HPDE6-E6E7 (cell line): Measurements from ENCODE around the gene LTB4R2.
"Not testable (repeated sequence)": the region's sequence is repeated elsewhere in the genome, so short reads cannot be mapped to it uniquely, and the experiment has no call there.

ENCODE experiments used
- DNase-seq: peaks from one replicate; pipeline ENCODE4 v3.0.0; 2011; ENCODE audit warnings: missing footprints; ENCODE audit errors: extremely low spot score

Gene LTB4R2

DNA sequence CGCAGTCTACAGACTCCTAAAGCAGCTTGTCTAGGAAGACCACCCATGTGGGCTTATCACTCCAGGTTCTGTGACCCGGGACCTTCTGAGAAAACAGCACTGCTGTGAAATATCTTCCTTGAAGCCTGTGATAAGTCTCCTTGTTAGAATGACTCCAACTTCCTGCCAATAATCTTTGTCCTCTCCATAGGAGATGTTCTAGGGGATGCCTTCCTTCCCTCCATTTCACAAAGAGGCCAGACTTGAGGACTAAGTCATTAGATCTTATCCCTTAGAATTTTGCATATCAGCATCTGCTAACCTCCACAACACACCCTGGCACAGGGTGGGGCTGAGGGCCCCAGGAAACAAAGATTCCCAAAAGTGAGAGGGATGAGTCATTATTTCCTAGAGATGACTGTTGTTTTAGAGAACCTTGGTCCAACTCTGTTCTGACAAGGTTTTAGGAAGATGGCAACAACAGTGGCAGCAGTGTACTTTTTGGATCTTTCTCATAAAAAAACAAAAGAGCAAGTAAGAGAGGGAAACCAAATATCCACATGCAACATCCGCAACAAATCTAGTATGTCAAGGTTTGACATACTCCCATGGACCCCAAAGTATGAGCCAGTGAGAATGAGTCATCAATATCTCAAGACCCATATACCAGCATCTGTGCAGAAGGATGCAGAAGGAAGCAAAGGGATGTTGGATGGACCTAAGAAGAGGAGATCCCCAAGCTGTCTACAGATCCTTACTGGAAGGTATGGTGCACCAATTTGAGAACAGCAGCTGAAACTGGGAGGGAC is 7.4 kb downstream of the LTB4R2 start:
- no peak for DNase-seq

DNA sequence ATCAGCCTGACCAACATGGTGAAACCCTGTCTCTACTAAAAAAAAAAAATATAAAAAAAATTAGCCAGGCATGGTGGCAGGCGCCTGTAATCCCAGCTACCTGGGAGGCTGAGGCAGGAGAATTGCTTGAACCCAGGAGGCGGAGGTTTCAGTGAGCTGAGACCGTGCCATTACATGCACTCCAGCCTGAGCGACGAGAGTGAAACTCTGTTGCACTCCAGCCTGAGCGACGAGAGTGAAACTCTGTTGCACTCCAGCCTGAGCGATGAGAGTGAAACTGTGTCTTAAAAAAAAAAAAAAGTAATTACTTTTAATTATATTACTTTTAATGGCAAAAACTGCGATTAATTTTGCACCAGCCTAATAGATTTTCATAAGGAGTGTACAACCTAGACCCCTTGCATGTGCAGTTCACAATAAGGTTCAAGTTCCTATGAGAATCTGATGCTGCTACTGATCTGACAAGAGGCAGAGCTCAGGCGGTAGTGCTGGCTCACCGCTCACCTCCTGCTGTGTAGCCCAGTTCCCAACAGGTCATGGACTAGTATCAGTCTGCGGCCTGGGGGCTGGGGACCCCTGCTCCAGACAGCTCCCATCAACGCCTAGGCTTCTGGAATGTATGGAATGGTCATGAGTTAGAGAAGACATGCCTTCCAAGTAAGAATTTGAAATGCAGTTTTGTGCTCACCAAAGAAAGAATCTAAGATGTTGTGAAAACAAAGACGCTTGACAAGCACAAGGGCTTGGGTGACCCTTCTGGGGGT is 11.5 kb downstream of the LTB4R2 start:
- DNase-seq: no peak

DNA sequence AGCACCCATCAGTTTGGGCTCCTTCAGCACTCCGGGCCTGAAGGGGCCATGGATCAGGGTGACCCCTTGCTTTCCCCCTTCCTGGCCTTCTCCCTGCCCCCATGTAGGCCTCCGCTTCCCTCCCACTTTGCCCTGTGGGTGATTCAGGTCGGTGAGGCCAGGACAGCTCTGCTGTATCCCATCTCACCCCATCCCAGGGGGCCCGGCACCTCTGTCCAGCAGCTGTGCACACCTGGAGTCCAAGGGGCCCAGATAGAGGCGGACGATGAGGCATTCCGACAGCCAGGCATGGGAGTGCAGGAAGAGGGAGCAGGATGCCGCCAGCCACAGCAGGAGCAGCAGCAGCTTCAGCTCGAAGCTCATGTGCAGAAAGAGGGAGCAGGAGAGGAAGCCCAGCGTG is 12.7 kb downstream of the LTB4R2 start:
- no peak for DNase-seq

DNA sequence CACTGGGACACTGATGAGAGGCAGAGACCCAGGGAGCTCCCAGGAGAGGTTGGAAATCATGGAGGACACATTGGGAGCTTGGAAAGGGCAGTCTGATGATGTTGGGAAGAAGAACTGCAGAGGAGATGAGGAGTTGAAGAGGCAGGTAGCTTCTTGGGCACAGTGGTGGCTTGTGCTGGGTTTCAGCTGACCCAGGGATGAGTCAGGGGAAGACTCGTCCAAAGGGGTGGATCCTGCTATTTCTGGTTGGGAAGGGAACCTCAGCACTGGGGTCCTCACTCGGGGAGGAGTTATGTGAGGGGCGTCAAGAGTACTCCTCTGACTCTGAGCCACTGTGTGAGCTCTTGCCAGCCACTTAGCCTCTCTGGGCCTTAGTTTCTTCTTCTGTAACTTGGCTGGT is 13.4 kb downstream of the LTB4R2 start:
- no peak for DNase-seq

DNA sequence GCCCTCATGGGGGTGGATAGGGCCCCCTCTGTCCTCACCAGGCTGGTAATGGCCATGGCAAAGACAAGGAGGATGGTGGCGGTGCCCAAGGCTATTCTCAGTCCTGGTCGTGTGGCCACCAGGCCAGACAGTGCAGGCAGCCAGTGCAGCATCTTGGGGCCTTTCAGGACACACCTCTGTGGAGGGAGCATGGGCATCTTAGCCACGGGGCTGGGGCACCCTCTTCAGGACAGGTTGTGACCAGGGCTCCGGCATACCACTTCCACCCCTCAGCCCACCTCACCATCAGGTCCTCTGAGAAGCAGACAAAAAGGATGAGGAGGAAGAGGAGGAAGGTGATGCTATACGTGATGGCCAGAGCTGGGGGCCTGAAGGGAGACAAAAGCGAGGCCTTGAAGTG is 14.1 kb downstream of the LTB4R2 start:
- no peak for DNase-seq

DNA sequence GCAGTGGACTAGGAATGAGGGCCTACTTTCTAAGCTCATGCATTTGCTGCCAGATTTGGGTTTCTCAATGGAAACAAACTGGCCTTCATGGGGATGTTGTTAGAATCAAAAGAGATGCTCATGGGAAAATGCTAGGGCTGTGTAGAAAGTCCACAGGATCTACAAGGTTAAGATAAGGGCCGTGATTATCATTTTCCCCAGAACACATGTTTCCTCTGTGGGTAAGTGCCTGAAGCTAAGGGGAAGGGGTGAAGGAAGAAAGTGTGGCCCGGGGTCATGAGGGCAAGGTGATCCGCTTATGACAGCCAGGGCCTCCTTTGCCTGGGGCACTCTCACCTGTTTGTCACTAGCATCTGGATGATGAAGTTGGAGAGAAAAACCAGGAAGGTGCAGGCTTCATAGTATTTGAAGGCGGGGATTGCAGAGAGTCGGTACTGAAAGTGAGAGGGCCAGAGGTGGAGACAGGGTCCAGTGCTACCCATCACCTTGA is 15.1 kb downstream of the LTB4R2 start:
- no peak for DNase-seq

DNA sequence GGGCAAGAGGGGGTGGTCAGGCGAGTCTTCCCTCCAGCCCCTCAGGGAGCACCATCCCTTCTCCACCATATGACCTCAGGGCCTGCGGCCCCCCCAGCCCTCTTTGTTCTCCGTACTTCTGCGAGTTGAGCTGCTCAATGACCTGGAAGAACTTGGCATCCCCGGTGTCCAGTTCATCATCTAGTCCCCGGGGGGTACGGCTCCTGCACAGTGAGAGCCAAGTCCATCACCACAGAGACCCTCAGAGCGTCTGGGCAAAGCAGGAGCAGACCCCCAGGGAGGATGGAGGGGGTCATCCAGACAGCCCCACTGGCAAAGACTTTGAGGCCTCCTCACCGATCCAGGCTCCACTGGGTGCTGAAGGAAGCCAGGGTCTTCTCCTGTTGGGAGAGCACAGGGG is 16.0 kb downstream of the LTB4R2 start:
- no peak for DNase-seq

DNA sequence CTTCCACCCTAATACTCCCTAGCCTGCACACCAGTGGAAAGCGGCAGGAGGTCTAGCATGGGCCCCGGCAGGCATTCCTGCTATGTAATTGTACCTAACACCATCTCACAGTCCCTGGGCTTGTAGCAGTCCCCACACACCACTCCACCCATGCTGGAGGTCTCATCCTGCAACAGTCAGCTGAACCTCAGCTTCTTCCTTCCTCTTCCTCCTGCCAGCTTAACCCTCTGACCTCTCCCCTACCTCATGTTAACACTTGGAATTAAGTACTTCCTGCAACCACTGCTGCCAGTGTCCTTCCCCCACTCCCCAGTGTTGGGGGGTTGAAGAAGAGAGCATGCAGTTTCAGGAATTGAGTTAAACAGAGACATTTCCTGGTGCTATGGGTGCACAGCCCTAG is 17.4 kb downstream of the LTB4R2 start:
- no peak for DNase-seq

DNA sequence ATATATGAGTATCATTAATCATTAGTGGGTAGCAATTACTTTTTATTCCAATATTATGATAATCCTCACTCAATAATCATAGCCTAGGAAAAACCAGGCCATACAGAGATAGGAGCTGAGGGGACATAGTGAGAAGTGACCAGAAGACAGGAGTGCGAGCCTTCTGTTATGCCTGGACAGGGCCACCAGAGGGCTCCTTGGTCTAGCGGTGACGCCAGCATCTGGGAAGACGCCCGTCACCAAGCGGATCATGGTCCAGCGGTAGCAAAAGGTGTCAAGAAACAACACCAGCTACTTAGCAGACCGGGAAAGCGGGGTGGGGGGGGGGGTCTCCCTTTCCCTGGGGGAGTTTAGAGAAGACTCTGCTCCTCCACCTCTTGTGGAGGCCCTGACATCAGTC is 18.0 kb downstream of the LTB4R2 start:
- not testable (repeated sequence) for DNase-seq

DNA sequence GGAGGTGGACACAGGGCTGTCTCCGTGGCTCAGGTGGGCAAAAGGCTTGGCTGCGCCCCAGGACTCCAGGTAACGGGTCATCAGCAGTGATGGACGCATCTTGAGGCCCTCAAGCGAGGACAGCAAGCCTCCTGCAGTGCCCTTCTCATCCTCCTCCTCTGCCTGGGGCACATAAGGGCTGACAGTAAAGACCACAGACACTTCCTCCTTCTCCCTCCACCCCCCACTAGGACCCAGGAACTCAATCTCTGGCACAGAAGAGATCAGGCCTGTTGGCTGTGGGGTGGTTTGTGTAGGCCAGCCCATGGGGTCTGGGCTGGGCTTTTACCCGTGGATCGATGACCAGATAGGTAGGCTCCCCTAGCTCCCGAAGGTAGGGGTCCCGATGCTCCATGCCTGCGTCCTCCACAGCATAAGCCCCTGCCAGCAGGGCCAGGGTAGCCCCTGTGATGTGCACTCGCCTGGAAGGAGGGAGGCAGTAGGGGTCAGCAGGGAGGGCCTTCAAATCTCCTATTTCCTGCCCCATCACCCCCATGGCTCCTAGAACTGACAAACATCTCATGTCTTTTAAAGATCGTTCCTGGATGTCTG is 19.2 kb downstream of the LTB4R2 start:
- no peak for DNase-seq

DNA sequence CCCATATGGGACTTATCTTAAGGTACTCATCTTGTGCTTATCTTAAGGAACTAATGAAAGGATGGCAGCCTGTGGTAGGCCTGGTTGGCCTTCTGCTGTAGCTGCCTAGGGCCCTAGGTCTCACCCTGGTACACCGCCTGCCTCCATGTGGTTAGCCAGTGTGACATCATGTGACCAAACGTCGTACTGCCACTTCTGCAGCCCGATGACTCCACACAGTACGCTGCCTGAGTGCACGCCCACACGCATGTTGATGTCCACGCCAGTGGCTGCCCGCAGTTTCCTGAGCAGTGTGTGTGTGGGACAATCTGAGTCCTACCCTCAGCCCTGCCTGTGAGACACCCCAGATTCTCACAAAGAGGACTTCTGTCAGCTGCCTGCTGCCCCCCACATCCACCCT is 19.8 kb downstream of the LTB4R2 start:
- no peak for DNase-seq

DNA sequence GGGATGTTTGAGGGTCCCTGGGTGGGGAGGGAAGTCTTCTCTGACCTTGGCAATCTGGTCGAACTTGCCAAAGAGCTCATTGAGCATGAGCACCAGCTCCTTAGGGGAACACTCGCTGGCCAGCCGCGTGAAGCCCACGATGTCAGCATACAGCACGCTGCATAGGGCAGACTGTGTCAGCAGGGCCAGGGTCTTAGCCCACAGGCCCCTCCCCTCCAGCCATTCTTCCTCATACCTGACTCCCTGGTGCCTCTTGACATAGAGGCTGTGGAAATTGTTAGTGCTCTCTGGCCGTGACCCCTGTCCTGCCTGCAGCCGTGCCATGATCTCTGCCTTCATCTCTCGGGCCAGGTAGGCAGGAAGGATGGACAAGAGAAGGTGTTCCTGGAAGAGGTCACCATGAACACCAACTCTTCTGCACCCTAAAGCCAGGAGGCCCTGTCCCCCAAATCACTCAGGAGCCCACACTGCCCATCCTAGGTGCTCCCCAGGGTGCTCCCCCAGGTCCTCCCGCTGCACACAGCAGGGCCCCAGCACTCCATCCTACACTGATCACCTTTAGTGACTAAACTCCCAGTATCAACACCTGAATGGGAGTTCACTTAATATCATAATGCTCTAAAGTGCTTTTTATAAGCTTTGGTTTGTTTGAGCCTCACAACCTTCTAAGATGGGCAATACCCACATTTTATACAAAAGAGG is 21.2 kb downstream of the LTB4R2 start:
- DNase-seq: no peak

DNA sequence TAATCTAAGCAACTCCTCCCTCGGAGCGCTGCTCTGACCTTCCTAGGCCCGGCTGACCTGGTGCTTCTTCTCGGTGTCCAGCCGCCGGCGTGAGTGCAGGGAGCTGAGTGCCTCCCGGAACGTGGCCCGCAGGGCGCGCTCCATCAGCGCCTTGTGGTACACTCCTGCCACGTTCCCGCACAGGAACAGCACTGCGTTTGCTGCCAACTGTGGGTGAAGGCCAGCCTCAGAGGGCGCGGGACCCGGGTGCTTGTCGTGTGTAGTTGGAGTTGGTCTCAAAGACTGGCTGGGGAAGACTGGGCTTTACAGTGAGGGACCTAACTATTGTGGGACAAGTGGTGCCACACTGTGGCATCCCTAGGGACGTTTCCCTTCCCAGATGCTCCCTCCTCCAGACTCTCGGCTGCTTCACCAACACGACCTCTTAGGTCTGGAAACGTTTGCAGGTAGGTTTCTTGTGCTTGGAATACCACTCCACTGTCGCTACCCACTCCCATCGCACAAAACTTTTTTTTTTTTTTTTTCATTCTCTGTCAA is 21.9 kb downstream of the LTB4R2 start:
- DNase-seq: no peak

DNA sequence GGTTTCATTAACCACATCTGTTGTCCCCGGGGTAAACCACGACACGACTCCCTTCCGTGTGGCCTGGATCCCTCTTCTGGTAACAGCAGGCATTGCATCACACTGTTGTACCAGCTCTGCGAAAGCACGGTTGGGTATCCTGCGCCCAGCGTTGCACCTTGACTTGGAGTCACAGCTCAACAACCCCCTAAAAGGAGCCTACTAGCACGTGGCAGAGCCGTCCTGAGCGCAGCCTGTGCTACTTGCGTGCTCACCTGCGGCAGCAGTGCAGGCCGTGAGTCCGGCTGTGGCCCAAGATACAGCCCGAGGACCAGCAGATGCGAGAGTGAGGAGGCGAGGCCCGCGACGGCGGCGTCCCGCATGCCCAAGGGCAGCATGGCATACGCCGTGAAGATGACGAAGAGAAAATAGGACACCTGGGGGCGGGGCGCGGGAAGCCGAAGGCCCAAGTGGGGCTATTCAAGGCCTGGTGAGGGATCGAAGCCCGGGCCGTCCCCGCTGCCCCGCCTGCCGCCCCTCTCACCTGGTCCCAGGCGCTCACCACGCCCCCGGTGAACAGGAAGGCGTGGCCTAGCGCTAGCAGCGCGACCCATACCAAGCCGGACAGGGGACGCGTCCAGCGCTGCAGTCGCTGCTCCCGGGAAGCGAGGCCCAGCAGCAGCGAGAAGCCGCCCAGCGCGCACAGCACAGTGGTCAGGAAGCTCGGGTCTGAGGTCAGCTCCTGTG is 22.5 kb downstream of the LTB4R2 start:
- peak; percentile 91 for DNase-seq

DNA sequence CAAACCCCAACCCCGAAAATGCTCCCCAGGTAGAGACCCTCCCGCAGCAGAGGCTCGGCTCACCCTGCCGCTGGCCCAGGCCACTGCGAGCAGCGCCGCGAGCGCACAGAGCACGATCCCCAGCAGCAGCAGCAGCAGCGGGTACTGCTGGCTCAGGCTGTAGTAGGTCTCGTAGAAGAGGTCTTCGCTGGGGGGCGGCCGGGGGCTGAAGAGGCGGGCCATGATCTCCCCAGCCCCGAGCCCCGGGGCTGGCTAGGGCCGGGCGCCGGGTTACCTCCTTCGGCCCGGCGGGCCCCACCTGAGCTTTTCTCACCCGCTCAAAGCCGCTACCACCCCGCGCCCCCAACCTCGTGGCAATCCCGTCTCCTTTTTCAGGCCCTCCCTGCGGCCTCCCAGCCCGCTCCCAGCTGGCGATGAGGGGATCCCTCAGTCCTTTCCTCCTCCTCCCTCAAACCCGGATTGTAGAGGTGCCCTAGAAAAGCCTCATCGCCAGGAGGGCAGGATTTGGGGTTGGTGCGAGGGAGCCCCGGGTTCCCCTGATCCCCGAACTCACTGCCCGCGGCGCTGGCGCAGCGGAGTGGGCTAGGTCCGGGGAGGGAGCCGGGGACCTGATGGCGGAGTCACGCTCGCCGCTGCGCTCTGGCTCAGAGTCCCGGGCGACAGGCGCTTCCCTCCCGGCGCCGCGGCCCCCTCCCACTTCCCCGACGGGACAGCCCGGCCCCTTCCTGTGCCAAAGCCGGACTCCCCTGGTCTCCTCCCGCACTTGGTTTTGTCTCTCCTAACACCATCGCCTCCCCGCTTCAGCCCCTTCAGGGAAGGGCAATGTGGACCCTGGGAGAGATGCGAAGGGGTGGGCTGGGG is 24.7 kb downstream of the LTB4R2 start, which contains the start of gene ADCY4:
TSS of gene ADCY4 (minus strand) at position 641 of the 861 bp plus-strand sequence. CDS start at position 222, 419 bp downstream.
- no peak for DNase-seq

DNA sequence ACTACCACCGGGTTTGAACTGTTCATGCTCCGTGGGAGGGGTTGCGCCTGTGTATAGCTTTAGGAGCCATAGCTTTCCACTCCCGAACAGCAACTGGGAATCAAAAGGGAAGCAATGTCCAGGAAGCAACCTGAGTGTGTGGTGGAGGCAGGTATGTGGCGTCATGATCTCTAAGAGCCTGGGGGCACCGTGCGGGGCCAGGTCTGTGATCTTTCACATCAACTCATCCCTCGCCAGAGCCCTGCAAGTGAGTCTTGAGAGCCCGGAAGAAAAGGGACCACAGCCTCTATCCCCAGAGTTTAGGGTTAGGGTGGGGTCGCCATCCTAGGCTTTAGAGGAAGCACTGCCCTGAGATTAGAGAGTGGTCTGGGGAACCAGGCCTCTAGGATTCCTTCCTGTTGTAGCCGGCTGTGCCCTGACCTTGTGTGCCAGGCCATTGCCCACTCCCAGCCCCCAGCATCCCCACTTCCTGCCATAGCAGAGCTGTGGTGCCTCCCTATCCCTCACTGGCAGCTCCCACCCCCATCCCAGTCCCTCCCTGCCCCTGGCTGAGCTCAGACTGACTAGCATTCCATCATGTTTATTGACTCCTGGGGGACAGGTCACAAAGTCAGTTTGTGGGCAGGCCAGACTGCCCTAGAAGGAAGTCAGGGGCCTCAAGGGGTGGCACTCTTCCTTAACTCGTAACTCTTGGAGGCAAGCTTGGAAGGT is 25.7 kb downstream of the LTB4R2 start:
- DNase-seq: no peak

DNA sequence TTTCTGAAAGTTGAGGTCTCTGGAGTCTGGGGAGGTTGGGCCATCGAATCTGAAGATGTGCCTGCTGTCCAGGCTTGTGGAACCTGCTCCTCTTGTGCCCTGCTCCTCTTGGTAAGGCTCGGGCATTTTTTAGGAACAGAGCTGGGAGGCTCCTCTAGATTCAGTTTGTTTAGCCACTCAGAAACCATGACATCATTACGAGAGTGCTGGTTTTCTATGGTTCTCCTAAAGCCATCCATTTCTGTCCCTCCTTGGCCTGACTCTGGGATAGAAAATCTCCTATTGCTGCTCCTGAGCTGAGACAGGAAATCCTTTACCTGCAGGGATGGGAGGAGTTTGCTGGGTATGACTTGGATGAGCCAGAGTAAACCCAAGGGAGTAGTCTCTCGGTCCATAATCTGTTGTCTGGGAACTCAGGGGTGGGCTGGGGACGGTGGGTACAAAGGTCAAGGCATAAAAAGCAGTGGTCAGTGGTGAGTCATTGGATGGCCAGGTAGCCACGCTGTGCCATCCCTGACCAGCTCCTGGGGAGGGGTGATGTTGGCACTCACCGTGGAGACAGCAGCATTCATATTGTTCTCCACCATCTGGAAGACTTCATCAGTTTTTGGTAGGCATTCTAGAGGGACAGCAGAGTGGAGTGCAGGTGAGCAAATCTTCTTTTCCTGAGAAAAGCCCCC is 27.3 kb downstream of the LTB4R2 start:
- no peak for DNase-seq

DNA sequence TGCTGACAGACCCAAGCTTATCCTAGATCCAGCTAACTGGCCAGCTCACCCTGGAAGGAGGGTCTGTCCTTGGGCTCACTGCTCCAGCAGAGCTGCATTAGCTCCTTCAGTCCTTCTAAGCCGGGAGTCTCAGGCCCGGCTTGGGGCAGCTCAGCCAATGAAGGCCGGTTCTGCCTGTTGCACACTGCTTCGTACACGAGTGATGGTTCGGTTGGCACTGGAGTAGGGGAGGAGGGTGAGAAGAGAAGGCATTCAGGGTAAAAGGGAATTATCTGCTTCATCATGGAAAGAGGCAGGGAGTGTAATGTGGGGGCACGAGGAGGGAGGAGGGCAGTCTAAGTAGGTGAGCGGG is 27.9 kb downstream of the LTB4R2 start:
- no peak for DNase-seq

DNA sequence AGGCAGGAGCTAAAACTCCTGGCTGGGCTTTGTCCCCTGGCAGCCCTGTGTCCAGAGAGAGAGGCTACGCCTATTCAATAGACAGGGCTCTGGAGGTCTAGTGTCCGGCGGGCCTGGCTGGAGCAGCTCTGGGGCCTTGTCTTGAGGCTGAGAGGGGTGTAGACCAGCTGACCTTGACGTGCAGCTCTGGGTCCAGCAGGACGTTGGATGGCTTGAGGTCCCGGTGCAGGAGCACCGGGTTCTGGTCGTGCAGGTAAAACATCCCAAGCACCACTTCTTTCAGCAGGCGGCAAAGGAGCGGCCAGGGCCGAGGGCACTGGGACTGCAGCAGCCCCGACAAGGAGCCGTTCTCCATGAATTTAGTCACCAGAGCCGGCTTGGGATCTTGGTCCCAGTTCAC is 28.9 kb downstream of the LTB4R2 start:
- DNase-seq: no peak
